K562 (cell line): ENCODE measurements around the gene PDE12. TPM values are rescaled to one million over a fixed set of nuclear protein-coding genes. Genes with fewer than 3 reads are reported as not detected.

Source experiments
- BCL6 ChIP-seq: fragments of 250-450 bp; sonication (Bioruptor Pico); IDR thresholded peaks from 2 replicates; pipeline ENCODE4 v1.4.0; 2020
- DACH1 ChIP-seq: fragments of 450-650 bp; IDR thresholded peaks from 2 replicates; pipeline ENCODE4 v1.6.1; 2018; ENCODE audit not compliant: partially characterized antibody
- IFI16 ChIP-seq: fragments of 250-450 bp; sonication (Bioruptor Pico); IDR thresholded peaks from 2 replicates; pipeline ENCODE4 v2.1.2; 2022; ENCODE audit warnings: mild to moderate bottlenecking, inconsistent platforms
- PHF8 ChIP-seq: fragments of 200-600 bp; sonication (generic); IDR thresholded peaks from 2 replicates; pipeline ENCODE4 v1.6.1; 2012; ENCODE audit warnings: mixed run types, mild to moderate bottlenecking, inconsistent platforms, low read length, moderate library complexity, borderline replicate concordance
- POLR2B ChIP-seq: fragments of 450-650 bp; IDR thresholded peaks from 2 replicates; pipeline ENCODE4 v1.6.1; 2018; ENCODE audit warnings: low read depth; ENCODE audit not compliant: partially characterized antibody
- RBBP5 ChIP-seq: fragments of 200-600 bp; sonication (generic); IDR thresholded peaks from 2 replicates; pipeline ENCODE4 v1.6.1; 2012; ENCODE audit warnings: borderline replicate concordance, mild to moderate bottlenecking, low read length, control low read depth, inconsistent platforms; ENCODE audit not compliant: insufficient read depth, poor library complexity, severe bottlenecking
- RBFOX2 ChIP-seq: fragments of 200-400 bp; formaldehyde crosslinking; IDR thresholded peaks from 2 replicates; pipeline ENCODE4 v1.6.1; 2017; ENCODE audit warnings: low read depth, mild to moderate bottlenecking, low read length, moderate library complexity
- SRSF9 ChIP-seq: fragments of 200-400 bp; formaldehyde crosslinking; IDR thresholded peaks from 2 replicates; pipeline ENCODE4 v1.6.1; 2017; ENCODE audit warnings: low read depth, low read length, borderline replicate concordance
- ZBTB1 ChIP-seq: sonication (generic); formaldehyde crosslinking; IDR thresholded peaks from 2 replicates; pipeline ENCODE4 v1.8.1; 2023; ENCODE audit warnings: missing genetic modification reagents, low read depth, mild to moderate bottlenecking, borderline replicate concordance
- ZFX ChIP-seq: sonication (generic); formaldehyde crosslinking; IDR thresholded peaks from 2 replicates; pipeline ENCODE4 v1.8.0; 2022; ENCODE audit warnings: mild to moderate bottlenecking, missing genetic modification reagents, moderate library complexity
- ZNF143 ChIP-seq: sonication (generic); formaldehyde crosslinking; IDR thresholded peaks from 2 replicates; pipeline ENCODE4 v1.9.0; 2022; ENCODE audit warnings: mild to moderate bottlenecking, missing genetic modification reagents
- ZSCAN32 ChIP-seq: fragments of 450-650 bp; formaldehyde crosslinking; IDR thresholded peaks from 2 replicates; pipeline ENCODE4 v1.4.0; 2020; ENCODE audit warnings: mild to moderate bottlenecking, moderate library complexity
- polyA plus RNA-seq, 8 experiments: library from polyadenylated mRNA; depleted of rRNA in 4 of 8; stranded (reverse) in 5 of 8; unstranded in 3 of 8; fragments of >200 nt; fragmentation: Nextera tagmentation in 2 of 8; fragmentation: Illumina TruSeq in 1 of 8; extraction: Ambion mirVana in 2 of 8; extraction: Trizol in 1 of 8; gene quantifications; 2 replicates each; pipeline versions ENCODE4 v1.2.1 to v1.2.3, GENCODE V29; 2011 to 2014; ENCODE audit warnings: inconsistent platforms in 1 of 8, missing spikeins in 1 of 8
- total RNA-seq, 7 experiments: library from RNA; depleted of rRNA in 6 of 7; stranded (reverse); fragments of >200 nt in 6 of 7; fragmentation: Illumina TruSeq in 2 of 7; extraction: Trizol in 2 of 7; gene quantifications; 2 replicates each; pipeline versions ENCODE4 v1.2.1 to v1.2.3, GENCODE V29; 2011 to 2021; ENCODE audit warnings: low replicate concordance in 1 of 7
- TF ChIP-seq, protein P1 (sequence below): conservative IDR thresholded peaks from 2 replicates; pipeline ENCODE4 v1.6.1; 2011; ENCODE audit warnings: low read depth, mild to moderate bottlenecking, low read length; ENCODE audit not compliant: control insufficient read depth
- TF ChIP-seq, protein P2 (sequence below): IDR thresholded peaks from 2 replicates; pipeline ENCODE4 v1.6.1; 2014; ENCODE audit warnings: antibody characterized with exemption
- TF ChIP-seq, protein P3 (sequence below): fragments of 450-650 bp; IDR thresholded peaks from 2 replicates; pipeline ENCODE4 v1.6.1; 2017; ENCODE audit warnings: antibody characterized with exemption

The PDE12 gene
- total and polyA plus RNA-seq, 9 of the 15 experiments (the other 6 are each of a cell fraction or from before 2014, with no cell fraction given): 2.1 to 20.5 (median 10.0) TPM

DNA sequence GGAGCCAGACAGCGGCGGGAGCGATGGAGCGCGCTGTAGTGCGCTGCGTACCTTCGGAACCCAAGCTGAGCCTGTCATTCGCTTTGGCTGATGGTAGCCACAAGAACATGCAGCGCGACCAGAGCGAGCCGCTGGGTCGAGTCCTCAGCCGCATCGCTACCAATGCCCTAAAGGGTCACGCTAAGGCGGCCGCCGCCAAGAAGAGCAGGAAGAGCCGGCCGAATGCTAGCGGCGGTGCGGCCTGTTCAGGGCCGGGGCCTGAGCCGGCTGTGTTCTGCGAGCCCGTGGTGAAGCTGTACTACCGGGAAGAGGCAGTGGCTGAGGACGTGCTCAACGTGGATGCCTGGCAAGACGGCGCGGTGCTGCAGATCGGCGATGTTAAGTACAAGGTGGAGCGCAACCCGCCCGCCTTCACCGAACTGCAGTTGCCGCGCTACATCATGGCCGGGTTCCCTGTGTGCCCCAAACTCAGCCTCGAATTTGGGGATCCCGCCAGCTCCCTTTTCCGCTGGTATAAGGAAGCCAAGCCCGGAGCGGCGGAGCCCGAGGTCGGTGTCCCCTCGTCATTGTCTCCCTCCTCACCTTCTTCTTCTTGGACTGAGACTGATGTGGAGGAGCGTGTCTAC, 498 bp downstream of the PDE12 start (continued):
- TF ChIP-seq RBFOX2 (peak; percentile 77), POLR2B (peak; percentile 7), ZFX (CRISPR knock-in tag) (peak; percentile 88), ZBTB1 (CRISPR knock-in tag) (0 out of 2 replicates have a peak, but pooled peaks have one; percentile 7), DACH1 (no peak), ZSCAN32 (no peak), SRSF9 (no peak), PHF8 (peak; percentile 8; the same call in 1 of the 2 replicates), BCL6 (CRISPR knock-in tag) (no peak), IFI16 (CRISPR knock-in tag) (no peak), ZNF143 (CRISPR knock-in tag) (peak; percentile 8; the same call in 1 of the 2 replicates), RBBP5 (peak; percentile 49)
- TF ChIP-seq, protein P1, sequence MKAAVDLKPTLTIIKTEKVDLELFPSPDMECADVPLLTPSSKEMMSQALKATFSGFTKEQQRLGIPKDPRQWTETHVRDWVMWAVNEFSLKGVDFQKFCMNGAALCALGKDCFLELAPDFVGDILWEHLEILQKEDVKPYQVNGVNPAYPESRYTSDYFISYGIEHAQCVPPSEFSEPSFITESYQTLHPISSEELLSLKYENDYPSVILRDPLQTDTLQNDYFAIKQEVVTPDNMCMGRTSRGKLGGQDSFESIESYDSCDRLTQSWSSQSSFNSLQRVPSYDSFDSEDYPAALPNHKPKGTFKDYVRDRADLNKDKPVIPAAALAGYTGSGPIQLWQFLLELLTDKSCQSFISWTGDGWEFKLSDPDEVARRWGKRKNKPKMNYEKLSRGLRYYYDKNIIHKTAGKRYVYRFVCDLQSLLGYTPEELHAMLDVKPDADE: 0 out of 2 replicates have a peak, but pooled peaks have one; percentile 3
- TF ChIP-seq, protein P2, sequence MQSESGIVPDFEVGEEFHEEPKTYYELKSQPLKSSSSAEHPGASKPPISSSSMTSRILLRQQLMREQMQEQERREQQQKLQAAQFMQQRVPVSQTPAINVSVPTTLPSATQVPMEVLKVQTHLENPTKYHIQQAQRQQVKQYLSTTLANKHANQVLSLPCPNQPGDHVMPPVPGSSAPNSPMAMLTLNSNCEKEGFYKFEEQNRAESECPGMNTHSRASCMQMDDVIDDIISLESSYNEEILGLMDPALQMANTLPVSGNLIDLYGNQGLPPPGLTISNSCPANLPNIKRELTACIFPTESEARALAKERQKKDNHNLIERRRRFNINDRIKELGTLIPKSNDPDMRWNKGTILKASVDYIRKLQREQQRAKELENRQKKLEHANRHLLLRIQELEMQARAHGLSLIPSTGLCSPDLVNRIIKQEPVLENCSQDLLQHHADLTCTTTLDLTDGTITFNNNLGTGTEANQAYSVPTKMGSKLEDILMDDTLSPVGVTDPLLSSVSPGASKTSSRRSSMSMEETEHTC: no peak
- TF ChIP-seq, protein P3, sequence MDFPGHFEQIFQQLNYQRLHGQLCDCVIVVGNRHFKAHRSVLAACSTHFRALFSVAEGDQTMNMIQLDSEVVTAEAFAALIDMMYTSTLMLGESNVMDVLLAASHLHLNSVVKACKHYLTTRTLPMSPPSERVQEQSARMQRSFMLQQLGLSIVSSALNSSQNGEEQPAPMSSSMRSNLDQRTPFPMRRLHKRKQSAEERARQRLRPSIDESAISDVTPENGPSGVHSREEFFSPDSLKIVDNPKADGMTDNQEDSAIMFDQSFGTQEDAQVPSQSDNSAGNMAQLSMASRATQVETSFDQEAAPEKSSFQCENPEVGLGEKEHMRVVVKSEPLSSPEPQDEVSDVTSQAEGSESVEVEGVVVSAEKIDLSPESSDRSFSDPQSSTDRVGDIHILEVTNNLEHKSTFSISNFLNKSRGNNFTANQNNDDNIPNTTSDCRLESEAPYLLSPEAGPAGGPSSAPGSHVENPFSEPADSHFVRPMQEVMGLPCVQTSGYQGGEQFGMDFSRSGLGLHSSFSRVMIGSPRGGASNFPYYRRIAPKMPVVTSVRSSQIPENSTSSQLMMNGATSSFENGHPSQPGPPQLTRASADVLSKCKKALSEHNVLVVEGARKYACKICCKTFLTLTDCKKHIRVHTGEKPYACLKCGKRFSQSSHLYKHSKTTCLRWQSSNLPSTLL: no peak
